K562 (cell line): ENCODE data around the gene PANX1. TPM values are rescaled to one million over a fixed set of nuclear protein-coding genes. Genes with fewer than 3 reads are reported as not detected.

Experiments
- CBX8 ChIP-seq: fragments of 200-600 bp; sonication (generic); IDR thresholded peaks from 2 replicates; pipeline ENCODE4 v1.6.1; 2012; ENCODE audit warnings: borderline replicate concordance, mixed run types, low read depth, mild to moderate bottlenecking, moderate library complexity, mixed read lengths, low read length, control low read depth, inconsistent platforms; ENCODE audit not compliant: poor library complexity, severe bottlenecking; ENCODE audit errors: extremely low read depth
- HOXB6 ChIP-seq: fragments of 250-450 bp; sonication (Bioruptor Pico); IDR thresholded peaks from 2 replicates; pipeline ENCODE4 v1.5.1; 2022; ENCODE audit warnings: mild to moderate bottlenecking, borderline replicate concordance
- MGA ChIP-seq: fragments of 450-650 bp; IDR thresholded peaks from 2 replicates; pipeline ENCODE4 v1.6.1; 2016; ENCODE audit warnings: mild to moderate bottlenecking, moderate library complexity
- MIER1 ChIP-seq: fragments of 450-650 bp; IDR thresholded peaks from 2 replicates; pipeline ENCODE4 v1.6.1; 2016; ENCODE audit warnings: antibody characterized with exemption, mild to moderate bottlenecking, low read depth
- RAD21 ChIP-seq, 2 experiments: fragments of 250-450 bp in 1 of 2; fragments of 450-650 bp in 1 of 2; sonication (Bioruptor Pico) in 1 of 2; formaldehyde crosslinking in 1 of 2; IDR thresholded peaks in 1 of 2; conservative IDR thresholded peaks in 1 of 2; 2 replicates each; pipeline versions ENCODE4 v1.4.0 to v1.8.0; 2020 to 2022; ENCODE audit warnings: mild to moderate bottlenecking in 2 of 2, moderate library complexity in 1 of 2
- TEAD1 ChIP-seq, 2 experiments: fragments of 450-650 bp in 1 of 2; sonication (generic) in 1 of 2; formaldehyde crosslinking; IDR thresholded peaks; 2 replicates each; pipeline versions ENCODE4 v1.4.0 to v1.8.0; 2020 to 2022; ENCODE audit warnings: mild to moderate bottlenecking in 2 of 2, missing genetic modification reagents in 1 of 2
- ZFPM2 ChIP-seq: fragments of 250-450 bp; sonication (Bioruptor Pico); IDR thresholded peaks from 2 replicates; pipeline ENCODE4 v1.5.1; 2022; ENCODE audit warnings: mild to moderate bottlenecking
- ZNF79 ChIP-seq: fragments of 250-450 bp; sonication (Bioruptor Pico); IDR thresholded peaks from 2 replicates; pipeline ENCODE4 v1.4.0; 2020; ENCODE audit warnings: low read depth, mild to moderate bottlenecking, moderate library complexity
- polyA plus RNA-seq, 8 experiments: library from polyadenylated mRNA; depleted of rRNA in 4 of 8; stranded (reverse) in 5 of 8; unstranded in 3 of 8; fragments of >200 nt; fragmentation: Nextera tagmentation in 2 of 8; fragmentation: Illumina TruSeq in 1 of 8; extraction: Ambion mirVana in 2 of 8; extraction: Trizol in 1 of 8; gene quantifications; 2 replicates each; pipeline versions ENCODE4 v1.2.1 to v1.2.3, GENCODE V29; 2011 to 2014; ENCODE audit warnings: inconsistent platforms in 1 of 8, missing spikeins in 1 of 8
- total RNA-seq, 7 experiments: library from RNA; depleted of rRNA in 6 of 7; stranded (reverse); fragments of >200 nt in 6 of 7; fragmentation: Illumina TruSeq in 2 of 7; extraction: Trizol in 2 of 7; gene quantifications; 2 replicates each; pipeline versions ENCODE4 v1.2.1 to v1.2.3, GENCODE V29; 2011 to 2021; ENCODE audit warnings: low replicate concordance in 1 of 7
- TF ChIP-seq, protein P1 (sequence below), 2 experiments: IDR thresholded peaks in 1 of 2; conservative IDR thresholded peaks in 1 of 2; 2 replicates each; pipeline ENCODE4 v1.6.1; 2016; ENCODE audit warnings: low read depth in 2 of 2, mild to moderate bottlenecking in 1 of 2, missing compliant biosample characterization in 1 of 2, missing genetic modification characterization in 1 of 2, moderate library complexity in 1 of 2
- TF ChIP-seq, protein P2 (sequence below): sonication (generic); formaldehyde crosslinking; IDR thresholded peaks from 2 replicates; pipeline ENCODE4 v1.8.1; 2022; ENCODE audit warnings: missing genetic modification reagents

Gene PANX1
- total and polyA plus RNA-seq, 9 of the 15 experiments (the other 6 are each of a cell fraction or from before 2014, with no cell fraction given), result 1.9 to 14.8 (median 10.1) TPM

- TF ChIP-seq ZNF79 (CRISPR knock-in tag), result no peak
- 0 out of 4 replicates have a peak, but pooled peaks of 1 of the 2 experiments have one; percentile 55 for TF ChIP-seq TEAD1 (CRISPR knock-in tag; IDR thresholded peaks at IDR 0.05)
- TF ChIP-seq MGA, result peak; percentile 51
- no peak for TF ChIP-seq HOXB6
- TF ChIP-seq, protein P1, sequence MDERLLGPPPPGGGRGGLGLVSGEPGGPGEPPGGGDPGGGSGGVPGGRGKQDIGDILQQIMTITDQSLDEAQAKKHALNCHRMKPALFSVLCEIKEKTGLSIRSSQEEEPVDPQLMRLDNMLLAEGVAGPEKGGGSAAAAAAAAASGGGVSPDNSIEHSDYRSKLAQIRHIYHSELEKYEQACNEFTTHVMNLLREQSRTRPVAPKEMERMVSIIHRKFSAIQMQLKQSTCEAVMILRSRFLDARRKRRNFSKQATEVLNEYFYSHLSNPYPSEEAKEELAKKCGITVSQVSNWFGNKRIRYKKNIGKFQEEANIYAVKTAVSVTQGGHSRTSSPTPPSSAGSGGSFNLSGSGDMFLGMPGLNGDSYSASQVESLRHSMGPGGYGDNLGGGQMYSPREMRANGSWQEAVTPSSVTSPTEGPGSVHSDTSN (CRISPR knock-in tag; IDR thresholded peaks at IDR 0.05; ENCODE audit: low read depth), result no peak
- TF ChIP-seq, protein P1 (tag; conservative IDR thresholded peaks at IDR 0.05; ENCODE audit: low read depth), result no peak
- no peak for TF ChIP-seq ZFPM2 (CRISPR knock-in tag)
- TF ChIP-seq, protein P2, sequence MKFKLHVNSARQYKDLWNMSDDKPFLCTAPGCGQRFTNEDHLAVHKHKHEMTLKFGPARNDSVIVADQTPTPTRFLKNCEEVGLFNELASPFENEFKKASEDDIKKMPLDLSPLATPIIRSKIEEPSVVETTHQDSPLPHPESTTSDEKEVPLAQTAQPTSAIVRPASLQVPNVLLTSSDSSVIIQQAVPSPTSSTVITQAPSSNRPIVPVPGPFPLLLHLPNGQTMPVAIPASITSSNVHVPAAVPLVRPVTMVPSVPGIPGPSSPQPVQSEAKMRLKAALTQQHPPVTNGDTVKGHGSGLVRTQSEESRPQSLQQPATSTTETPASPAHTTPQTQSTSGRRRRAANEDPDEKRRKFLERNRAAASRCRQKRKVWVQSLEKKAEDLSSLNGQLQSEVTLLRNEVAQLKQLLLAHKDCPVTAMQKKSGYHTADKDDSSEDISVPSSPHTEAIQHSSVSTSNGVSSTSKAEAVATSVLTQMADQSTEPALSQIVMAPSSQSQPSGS (CRISPR knock-in tag), result no peak
- peak; percentile 31; the same call in 1 of the 2 replicates for TF ChIP-seq MIER1
- TF ChIP-seq CBX8, result no peak
- TF ChIP-seq RAD21 (CRISPR knock-in tag; conservative IDR thresholded peaks at IDR 0.05 in 1 of 2, IDR thresholded peaks at IDR 0.05 in 1 of 2), result peak in 1 of 2 experiments; percentile 9; a peak in 1 of 4 replicates
Observed at GRCh38 chr11:94128291-94128745, 323 bp upstream of the PANX1 start (continued).
